HG03025 (cell line): Measurements from ENCODE around the gene HCN2.
"Not testable (repeated sequence)": the region's sequence is repeated elsewhere in the genome, so short reads cannot be mapped to it uniquely, and the experiment has no call there.

Source experiments
- ATAC-seq: cut with Tn5 transposase; IDR thresholded peaks from one replicate; pipeline ENCODE4 v1.9.1; 2021; ENCODE audit warnings: mild to moderate bottlenecking, moderate library complexity; ENCODE audit not compliant: unreplicated experiment, low FRiP score

Gene HCN2

GRCh38 chr19:617551-618246, 28.0 kb downstream of the HCN2 start:
- no peak for ATAC-seq

GRCh38 chr19:618247-618619, 28.6 kb downstream of the HCN2 start:
- no peak for ATAC-seq

- no peak for ATAC-seq
These were observed 29.1 kb downstream of the HCN2 start for GRCh38 chr19:618674-619285.

- no peak for ATAC-seq
These were observed 29.8 kb downstream of the HCN2 start for GRCh38 chr19:619286-620002.

GRCh38 chr19:620166-620862, 30.6 kb downstream of the HCN2 start:
- no peak for ATAC-seq

GRCh38 chr19:621191-621590, 31.5 kb downstream of the HCN2 start:
- ATAC-seq = not testable (repeated sequence)

GRCh38 chr19:621819-622218, 32.1 kb downstream of the HCN2 start:
- ATAC-seq = no peak

GRCh38 chr19:622666-623065, 33.0 kb downstream of the HCN2 start:
- no peak for ATAC-seq

- ATAC-seq = no peak
These were observed 33.7 kb downstream of the HCN2 start for GRCh38 chr19:623175-623916.

- no peak for ATAC-seq
These were observed 34.3 kb downstream of the HCN2 start for GRCh38 chr19:623974-624373.

GRCh38 chr19:624433-625109, 34.9 kb downstream of the HCN2 start:
- ATAC-seq = no peak

- no peak for ATAC-seq
These were observed 35.6 kb downstream of the HCN2 start for GRCh38 chr19:625257-625656.

GRCh38 chr19:626566-626965, 36.9 kb downstream of the HCN2 start:
- not testable (repeated sequence) for ATAC-seq

- ATAC-seq = no peak
These were observed 38.5 kb downstream of the HCN2 start for GRCh38 chr19:628168-628567.

GRCh38 chr19:629515-629914, 39.8 kb downstream of the HCN2 start:
- ATAC-seq = not testable (repeated sequence)

- ATAC-seq = no peak
These were observed 40.5 kb downstream of the HCN2 start for GRCh38 chr19:629961-630714.

GRCh38 chr19:632579-633067, 42.9 kb downstream of the HCN2 start:
- peak; percentile 28 for ATAC-seq

- peak; percentile 75 for ATAC-seq
These were observed 43.5 kb downstream of the HCN2 start, which contains the start of gene POLRMT for GRCh38 chr19:633068-633785. TSS of gene POLRMT (minus strand) at chr19:633537. CDS start at chr19:633512, 25 bp downstream.
